Measurements from ENCODE around the gene KCTD15.

Gene KCTD15

GRCh38 chr19:33749016-33749415, 47.7 kb upstream of the KCTD15 start:
- Histone ChIP-seq H3K9ac (ENCODE audit: low read length) (no peak overlapping the region), H3K4me2 (ENCODE audit: low read length) (no peak overlapping the region), H3K4me1 (ENCODE audit: insufficient read depth, low read length, severe bottlenecking) (no peaks in the 10 kb centered on the region), H3K27me3 (ENCODE audit: insufficient read depth, low read length) (no peaks in the 10 kb centered on the region), H3K9me2 (ENCODE audit: low read depth, low read length) (no peaks in the 10 kb centered on the region), H2AFZ (ENCODE audit: low read length) (no peak overlapping the region), H4K20me1 (ENCODE audit: insufficient read depth, low read length) (no peaks in the 10 kb centered on the region), H3K27ac (ENCODE audit: low read depth, low read length, poor library complexity, severe bottlenecking) (no peak overlapping the region), H3K4me3 (ENCODE audit: low read depth, low read length, poor library complexity, severe bottlenecking) (no peak overlapping the region), H3K36me3 (ENCODE audit: insufficient read depth, low read length) (no peaks in the 10 kb centered on the region), H3K9me3 (ENCODE audit: low read length) (no peaks in the 10 kb centered on the region), H3K79me2 (ENCODE audit: insufficient read depth, low read length) (no peaks in the 10 kb centered on the region), H3F3A (ENCODE audit: insufficient read depth, low read length) (no peaks in the 10 kb centered on the region)
- TF ChIP-seq CTCF (IDR thresholded peaks at IDR 0.05; ENCODE audit: low read length) (no peak), EZH2 (IDR thresholded peaks at IDR 0.05; ENCODE audit: borderline replicate concordance, low read length) (no peak)

- H3K27me3 ChIP-seq (ENCODE audit: insufficient read depth, low read length), result no peaks in the 10 kb centered on the region
These were observed 47.0 kb upstream of the KCTD15 start for GRCh38 chr19:33749619-33750175.

GRCh38 chr19:33750587-33751435, 45.9 kb upstream of the KCTD15 start:
- Histone ChIP-seq H3K9me2 (ENCODE audit: low read depth, low read length) (no peaks in the 10 kb centered on the region), H3K9ac (ENCODE audit: low read length) (no peak overlapping the region), H3K27ac (ENCODE audit: low read depth, low read length, poor library complexity, severe bottlenecking) (no peak overlapping the region), H3K4me1 (ENCODE audit: insufficient read depth, low read length, severe bottlenecking) (no peaks in the 10 kb centered on the region), H3K36me3 (ENCODE audit: insufficient read depth, low read length) (no peaks in the 10 kb centered on the region), H3K9me3 (ENCODE audit: low read length) (no peaks in the 10 kb centered on the region), H3K4me2 (ENCODE audit: low read length) (no peak overlapping the region), H3K4me3 (ENCODE audit: low read depth, low read length, poor library complexity, severe bottlenecking) (no peak overlapping the region), H3F3A (ENCODE audit: insufficient read depth, low read length) (no peaks in the 10 kb centered on the region), H3K79me2 (ENCODE audit: insufficient read depth, low read length) (no peaks in the 10 kb centered on the region), H4K20me1 (ENCODE audit: insufficient read depth, low read length) (no peaks in the 10 kb centered on the region), H3K27me3 (ENCODE audit: insufficient read depth, low read length) (no peaks in the 10 kb centered on the region), H2AFZ (ENCODE audit: low read length) (no peak overlapping the region)
- TF ChIP-seq EZH2 (IDR thresholded peaks at IDR 0.05; ENCODE audit: borderline replicate concordance, low read length) (no peak), CTCF (IDR thresholded peaks at IDR 0.05; ENCODE audit: low read length) (no peak)

More at GRCh38 chr19:33749619-33750175, 47.0 kb upstream of the KCTD15 start:
- H3K9me2 ChIP-seq (ENCODE audit: low read depth, low read length), result no peaks in the 10 kb centered on the region
- H3K79me2 ChIP-seq (ENCODE audit: insufficient read depth, low read length), result no peaks in the 10 kb centered on the region
- H2AFZ ChIP-seq (ENCODE audit: low read length), result no peak overlapping the region
- H3K4me1 ChIP-seq (ENCODE audit: insufficient read depth, low read length, severe bottlenecking), result no peaks in the 10 kb centered on the region
- H3K4me3 ChIP-seq (ENCODE audit: low read depth, low read length, poor library complexity, severe bottlenecking), result no peak overlapping the region
- H3K27ac ChIP-seq (ENCODE audit: low read depth, low read length, poor library complexity, severe bottlenecking), result no peak overlapping the region
- no peaks in the 10 kb centered on the region for H3K36me3 ChIP-seq (ENCODE audit: insufficient read depth, low read length)
- no peaks in the 10 kb centered on the region for H3K9me3 ChIP-seq (ENCODE audit: low read length)
- TF ChIP-seq EZH2 (IDR thresholded peaks at IDR 0.05; ENCODE audit: borderline replicate concordance, low read length), result no peak
- TF ChIP-seq CTCF (IDR thresholded peaks at IDR 0.05; ENCODE audit: low read length), result no peak
- no peaks in the 10 kb centered on the region for H4K20me1 ChIP-seq (ENCODE audit: insufficient read depth, low read length)
- no peak overlapping the region for H3K4me2 ChIP-seq (ENCODE audit: low read length)
- H3F3A ChIP-seq (ENCODE audit: insufficient read depth, low read length), result no peaks in the 10 kb centered on the region
- no peak overlapping the region for H3K9ac ChIP-seq (ENCODE audit: low read length)
